Subcutaneous adipose tissue (tissue), 4 donors: Measurements from ENCODE around the gene PELO. TPM values are rescaled to one million over a fixed set of nuclear protein-coding genes. Genes with fewer than 3 reads are reported as not detected.

Source experiments
- total RNA-seq, 4 donors: library from RNA; depleted of rRNA; stranded (reverse); fragments of >200 nt; gene quantifications; one replicate each; pipeline ENCODE4 v1.1.0, GENCODE V29; 2016
- TF ChIP-seq, protein P1 (sequence below): fragments of 450-650 bp; IDR thresholded peaks from one replicate; pipeline ENCODE4 v1.5.1; 2016; ENCODE audit warnings: low read depth, mild to moderate bottlenecking, control low read depth, antibody characterized with exemption, moderate library complexity

The PELO gene
- total RNA-seq, 4 donors from 2014 or later = 8.8 to 23.9 (median 11.9) TPM

DNA sequence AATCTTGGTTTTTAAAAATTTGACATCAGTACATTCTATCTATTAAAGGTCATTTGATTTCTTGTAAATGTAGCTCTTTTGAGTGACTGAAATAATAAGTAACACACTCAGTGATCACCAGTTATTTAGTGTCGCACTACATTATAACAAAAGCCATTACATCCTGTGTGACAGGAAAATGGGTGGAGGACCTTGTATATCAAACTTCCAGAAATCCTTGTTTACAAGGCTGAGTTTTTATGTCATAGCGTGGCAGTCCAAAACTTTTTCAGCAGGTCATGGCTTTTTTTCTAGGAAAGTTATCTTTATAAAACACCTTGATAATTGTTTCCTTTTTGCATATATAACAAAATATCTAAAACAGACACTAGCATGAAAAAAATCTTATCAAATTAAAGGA is 14.4 kb upstream of the PELO start:
- TF ChIP-seq, protein P1, sequence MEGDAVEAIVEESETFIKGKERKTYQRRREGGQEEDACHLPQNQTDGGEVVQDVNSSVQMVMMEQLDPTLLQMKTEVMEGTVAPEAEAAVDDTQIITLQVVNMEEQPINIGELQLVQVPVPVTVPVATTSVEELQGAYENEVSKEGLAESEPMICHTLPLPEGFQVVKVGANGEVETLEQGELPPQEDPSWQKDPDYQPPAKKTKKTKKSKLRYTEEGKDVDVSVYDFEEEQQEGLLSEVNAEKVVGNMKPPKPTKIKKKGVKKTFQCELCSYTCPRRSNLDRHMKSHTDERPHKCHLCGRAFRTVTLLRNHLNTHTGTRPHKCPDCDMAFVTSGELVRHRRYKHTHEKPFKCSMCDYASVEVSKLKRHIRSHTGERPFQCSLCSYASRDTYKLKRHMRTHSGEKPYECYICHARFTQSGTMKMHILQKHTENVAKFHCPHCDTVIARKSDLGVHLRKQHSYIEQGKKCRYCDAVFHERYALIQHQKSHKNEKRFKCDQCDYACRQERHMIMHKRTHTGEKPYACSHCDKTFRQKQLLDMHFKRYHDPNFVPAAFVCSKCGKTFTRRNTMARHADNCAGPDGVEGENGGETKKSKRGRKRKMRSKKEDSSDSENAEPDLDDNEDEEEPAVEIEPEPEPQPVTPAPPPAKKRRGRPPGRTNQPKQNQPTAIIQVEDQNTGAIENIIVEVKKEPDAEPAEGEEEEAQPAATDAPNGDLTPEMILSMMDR = no peak

DNA sequence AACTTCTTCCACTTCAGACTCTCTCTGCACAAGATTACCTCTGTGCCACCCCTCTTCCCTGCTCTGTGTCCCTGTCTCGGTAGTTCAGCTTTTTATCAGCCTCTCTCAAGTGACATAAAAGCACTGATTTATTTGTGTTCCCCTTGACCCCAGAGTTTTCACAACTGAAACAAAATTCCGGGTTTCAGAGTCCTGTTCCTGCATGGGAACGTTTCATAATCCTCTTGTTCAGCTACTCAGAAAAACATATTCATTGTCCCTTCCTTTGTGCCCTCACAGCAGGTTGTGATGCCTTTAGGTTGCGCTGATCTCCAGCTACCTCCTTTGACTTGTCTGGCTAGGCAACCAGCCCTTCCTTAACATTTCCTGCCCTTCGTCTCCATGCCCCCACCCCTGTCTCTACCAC is 13.7 kb upstream of the PELO start:
- TF ChIP-seq, protein P1 = no peak

DNA sequence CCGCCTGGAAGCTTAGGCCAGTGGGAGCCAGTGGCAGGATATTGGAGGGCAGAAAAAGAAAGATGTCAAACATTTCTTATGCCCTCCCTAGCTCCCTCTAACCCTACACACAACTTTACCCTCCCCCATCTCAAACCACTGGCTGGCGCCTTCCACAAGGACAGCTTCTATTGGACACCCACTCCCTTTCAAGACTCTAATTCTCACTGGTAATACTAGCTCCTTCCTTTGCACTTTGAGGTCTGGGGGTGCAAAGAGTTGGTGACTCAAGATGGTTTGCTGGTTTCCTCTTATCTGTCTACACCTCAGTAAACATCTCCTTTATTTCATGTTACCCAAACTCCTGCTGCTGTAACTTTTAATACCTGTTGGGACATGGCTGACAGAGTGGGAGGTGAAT is 11.6 kb upstream of the PELO start:
- TF ChIP-seq, protein P1 = no peak

DNA sequence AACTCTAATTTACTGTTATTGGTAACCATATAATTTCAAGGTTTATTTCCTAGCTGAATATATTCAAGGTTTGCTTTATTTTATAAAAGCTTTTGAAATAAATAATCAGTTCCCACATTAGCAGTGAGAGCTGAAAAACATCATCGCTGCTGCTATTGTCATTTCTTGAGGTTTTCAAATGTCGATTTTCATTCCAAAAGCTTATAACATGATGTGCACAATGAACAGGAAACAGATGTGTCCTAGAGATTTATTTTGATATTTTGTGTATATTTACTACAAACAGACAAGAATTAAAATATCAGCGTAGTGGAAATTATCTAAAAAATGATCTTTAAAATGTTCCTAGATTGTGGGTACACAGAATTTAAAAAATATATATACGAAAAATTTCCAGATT is 10.5 kb upstream of the PELO start:
- TF ChIP-seq, protein P1 = no peak

DNA sequence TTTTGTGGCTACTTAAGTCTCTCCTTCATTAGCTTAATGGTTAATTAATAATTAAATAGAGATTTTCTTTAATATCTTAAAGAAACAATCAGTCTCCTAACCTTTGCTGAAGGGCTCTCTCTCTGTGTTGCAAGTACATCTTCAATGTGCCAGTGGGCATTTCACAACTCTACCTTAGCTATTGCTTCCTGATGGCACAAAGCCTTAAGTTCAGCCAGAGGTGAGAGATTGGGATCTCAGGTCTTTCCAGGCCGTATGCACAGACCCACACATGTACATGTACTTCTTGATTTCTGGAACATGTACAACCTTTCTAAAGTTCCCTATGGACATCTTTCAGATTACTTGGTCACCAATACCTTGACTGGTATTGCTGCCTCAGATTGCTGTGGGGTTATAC is 8.9 kb upstream of the PELO start:
- TF ChIP-seq, protein P1 = no peak

DNA sequence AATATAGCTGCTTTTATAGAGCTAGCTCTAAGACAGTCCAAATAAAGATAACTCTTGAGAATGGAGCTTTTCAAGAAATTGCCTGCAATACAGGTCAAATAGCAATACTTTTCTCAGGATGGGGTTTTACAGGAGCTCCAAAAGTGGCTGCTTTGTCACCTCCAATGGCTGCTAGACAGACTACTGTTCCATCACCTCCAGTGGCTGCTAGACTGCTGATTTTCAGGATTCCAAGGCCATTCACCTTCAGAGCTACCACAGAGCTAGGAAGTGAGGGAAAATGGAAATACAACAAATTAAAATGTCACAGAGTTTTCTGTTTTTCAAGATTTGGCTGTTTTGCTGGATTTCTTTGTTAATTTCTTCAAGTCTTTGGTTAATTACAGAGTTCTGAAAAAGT is 8.5 kb upstream of the PELO start:
- TF ChIP-seq, protein P1 = no peak

DNA sequence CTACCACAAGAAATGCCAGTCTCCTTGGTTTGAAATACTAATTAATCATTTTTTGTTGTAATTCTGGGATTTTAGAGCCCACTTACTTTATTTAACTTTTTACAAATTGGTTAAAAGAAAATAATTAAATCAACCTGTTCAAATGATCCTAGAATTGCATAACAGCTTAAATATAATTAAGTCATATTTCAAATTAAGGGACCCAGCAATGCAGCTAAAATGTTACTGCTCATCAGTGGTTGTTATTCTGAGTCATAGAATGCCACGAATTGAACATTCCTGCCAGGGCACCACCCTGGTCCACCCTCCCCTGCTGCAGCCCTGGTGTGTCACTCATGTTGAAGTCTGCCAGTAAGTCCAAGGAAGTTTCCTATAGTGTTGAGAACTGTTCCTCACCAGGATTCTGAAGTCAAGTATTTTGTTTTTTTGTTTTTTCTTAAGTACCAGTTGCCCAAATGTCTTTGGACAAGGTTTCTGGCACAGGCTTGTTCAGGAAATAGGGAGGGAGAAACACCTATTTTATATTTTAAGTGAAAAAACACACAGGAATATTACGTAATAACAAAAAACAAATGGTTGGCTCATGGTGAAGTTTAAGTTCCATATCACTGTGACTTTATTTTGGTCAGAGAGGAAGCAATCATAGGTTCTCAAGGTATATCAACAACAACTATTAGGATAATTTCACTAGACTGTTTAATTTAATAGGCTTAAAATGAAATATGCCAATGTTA is 4.3 kb upstream of the PELO start:
- TF ChIP-seq, protein P1 = no peak
